GM19395 (cell line): ENCODE data around the gene ZNF710.

ENCODE experiments used
- ATAC-seq: cut with Tn5 transposase; IDR thresholded peaks from one replicate; pipeline ENCODE4 v1.9.1; 2021; ENCODE audit warnings: mild to moderate bottlenecking, moderate library complexity; ENCODE audit not compliant: unreplicated experiment

The ZNF710 gene

GRCh38 chr15:89991312-89991711, 9.8 kb upstream of the ZNF710 start:
- ATAC-seq, result no peak

- ATAC-seq, result no peak
Observed at GRCh38 chr15:89993349-89993748, 7.8 kb upstream of the ZNF710 start.

GRCh38 chr15:89997079-89997478, 4.0 kb upstream of the ZNF710 start:
- ATAC-seq, result no peak

GRCh38 chr15:89998141-89998661, 2.9 kb upstream of the ZNF710 start:
- no peak for ATAC-seq

- no peak for ATAC-seq
Observed at GRCh38 chr15:89998923-89999675, 2.0 kb upstream of the ZNF710 start.

- no peak for ATAC-seq
Observed at GRCh38 chr15:89999676-90000185, 1.4 kb upstream of the ZNF710 start.

- no peak for ATAC-seq
Observed at GRCh38 chr15:90000186-90001001, 730 bp upstream of the ZNF710 start.

- ATAC-seq, result peak; percentile 35
Observed at GRCh38 chr15:90001683-90002427, 731 bp downstream of the ZNF710 start.

GRCh38 chr15:90002428-90002844, 1.3 kb downstream of the ZNF710 start:
- ATAC-seq, result peak; percentile 41

GRCh38 chr15:90003736-90004135, 2.6 kb downstream of the ZNF710 start:
- ATAC-seq, result no peak

- no peak for ATAC-seq
Observed at GRCh38 chr15:90004252-90004651, 3.1 kb downstream of the ZNF710 start.

- no peak for ATAC-seq
Observed at GRCh38 chr15:90004671-90005070, 3.5 kb downstream of the ZNF710 start.

GRCh38 chr15:90006217-90007075, 5.3 kb downstream of the ZNF710 start:
- no peak for ATAC-seq

GRCh38 chr15:90007076-90007460, 5.9 kb downstream of the ZNF710 start:
- ATAC-seq, result no peak

GRCh38 chr15:90008607-90009006, 7.5 kb downstream of the ZNF710 start:
- no peak for ATAC-seq

GRCh38 chr15:90009301-90010022, 8.3 kb downstream of the ZNF710 start:
- ATAC-seq, result no peak

- ATAC-seq, result no peak
Observed at GRCh38 chr15:90011705-90012104, 10.6 kb downstream of the ZNF710 start.

- peak; percentile 60 for ATAC-seq
Observed at GRCh38 chr15:90013503-90013937, 12.4 kb downstream of the ZNF710 start.

- ATAC-seq, result no peak
Observed at GRCh38 chr15:90015294-90015693, 14.2 kb downstream of the ZNF710 start.
